ENCODE results near the gene UNC80. TPM values are rescaled to one million over a fixed set of nuclear protein-coding genes. Genes with fewer than 3 reads are reported as not detected.

The UNC80 gene
- total and polyA plus RNA-seq, 2 donors (not counting 3 experiments of a cell fraction or from before 2014, with no cell fraction given), result not detected

GRCh38 chr2:209929369-209929768 lies 157.7 kb downstream of the UNC80 start:
- intact Hi-C loops (cut with micrococcal nuclease), result no loop called here
- H3K36me3 ChIP-seq (ENCODE audit: control insufficient read depth in 2 of 2, extremely low read depth in 1 of 2, insufficient read depth in 2 of 2, low read length in 2 of 2), result no peaks in the 10 kb centered on the region
- DNase-seq (ENCODE audit: low read depth, low spot score) (no peak), FAIRE-seq (no peak)
- H3K4me3 ChIP-seq (replicated peaks in 1 of 3; ENCODE audit: insufficient read depth in 1 of 3, low read depth in 1 of 3, low read length in 3 of 3), result no peak overlapping the region
- no peak overlapping the region for H3K9ac ChIP-seq (replicated peaks; ENCODE audit: extremely low read depth, insufficient read depth, low read length)
- no peak overlapping the region for H3K27ac ChIP-seq (ENCODE audit: insufficient read depth, low read depth, low read length)
- POLR2A ChIA-PET, result no interaction called here
- no peak overlapping the region for H3K4me2 ChIP-seq (ENCODE audit: insufficient read depth, low read length)
- H3K9me3 ChIP-seq (replicated peaks; ENCODE audit: control insufficient read depth, insufficient read depth, low read length), result no peaks in the 10 kb centered on the region
- no peaks in the 10 kb centered on the region for H3K27me3 ChIP-seq (ENCODE audit: control insufficient read depth in 2 of 2, insufficient read depth in 2 of 2, low read length in 2 of 2)
- CTCF ChIA-PET, result no interaction called here
- no peaks in the 10 kb centered on the region for H4K20me1 ChIP-seq (replicated peaks; ENCODE audit: control insufficient read depth, extremely low read depth, insufficient read depth, low read length)
- H3K4me1 ChIP-seq (ENCODE audit: control insufficient read depth, extremely low read depth, insufficient read depth, low read length), result no peaks in the 10 kb centered on the region
- H3K79me2 ChIP-seq (ENCODE audit: control insufficient read depth, insufficient read depth, low read length), result no peaks in the 10 kb centered on the region
- no peak overlapping the region for H2AFZ ChIP-seq (ENCODE audit: low read depth, low read length)
- TF ChIP-seq, protein P1, sequence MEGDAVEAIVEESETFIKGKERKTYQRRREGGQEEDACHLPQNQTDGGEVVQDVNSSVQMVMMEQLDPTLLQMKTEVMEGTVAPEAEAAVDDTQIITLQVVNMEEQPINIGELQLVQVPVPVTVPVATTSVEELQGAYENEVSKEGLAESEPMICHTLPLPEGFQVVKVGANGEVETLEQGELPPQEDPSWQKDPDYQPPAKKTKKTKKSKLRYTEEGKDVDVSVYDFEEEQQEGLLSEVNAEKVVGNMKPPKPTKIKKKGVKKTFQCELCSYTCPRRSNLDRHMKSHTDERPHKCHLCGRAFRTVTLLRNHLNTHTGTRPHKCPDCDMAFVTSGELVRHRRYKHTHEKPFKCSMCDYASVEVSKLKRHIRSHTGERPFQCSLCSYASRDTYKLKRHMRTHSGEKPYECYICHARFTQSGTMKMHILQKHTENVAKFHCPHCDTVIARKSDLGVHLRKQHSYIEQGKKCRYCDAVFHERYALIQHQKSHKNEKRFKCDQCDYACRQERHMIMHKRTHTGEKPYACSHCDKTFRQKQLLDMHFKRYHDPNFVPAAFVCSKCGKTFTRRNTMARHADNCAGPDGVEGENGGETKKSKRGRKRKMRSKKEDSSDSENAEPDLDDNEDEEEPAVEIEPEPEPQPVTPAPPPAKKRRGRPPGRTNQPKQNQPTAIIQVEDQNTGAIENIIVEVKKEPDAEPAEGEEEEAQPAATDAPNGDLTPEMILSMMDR (IDR thresholded peaks at IDR 0.05; ENCODE audit: extremely low read depth in 1 of 2, insufficient read depth in 1 of 2, low read depth in 1 of 2, low read length in 2 of 2), result no peak
- TF ChIP-seq EZH2 (IDR thresholded peaks at IDR 0.05; ENCODE audit: borderline replicate concordance, low read depth, low read length, severe bottlenecking) (no peak), JUN (IDR thresholded peaks at IDR 0.05; ENCODE audit: borderline replicate concordance, insufficient read depth, insufficient read length, low read depth) (no peak), POLR2AphosphoS5 (IDR thresholded peaks at IDR 0.05; ENCODE audit: insufficient read depth, low read depth, low read length) (no peak), GATA2 (IDR thresholded peaks at IDR 0.05; ENCODE audit: insufficient read depth, insufficient read length, low read depth, low read length) (no peak), FOS (IDR thresholded peaks at IDR 0.05; ENCODE audit: borderline replicate concordance, insufficient read depth, low read length) (no peak), MYC (IDR thresholded peaks at IDR 0.05; ENCODE audit: low read depth, low read length) (no peak), POLR2A (IDR thresholded peaks at IDR 0.05; ENCODE audit: low read depth, low read length) (no peak)
- TF ChIP-seq, protein P2, sequence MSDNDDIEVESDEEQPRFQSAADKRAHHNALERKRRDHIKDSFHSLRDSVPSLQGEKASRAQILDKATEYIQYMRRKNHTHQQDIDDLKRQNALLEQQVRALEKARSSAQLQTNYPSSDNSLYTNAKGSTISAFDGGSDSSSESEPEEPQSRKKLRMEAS (IDR thresholded peaks at IDR 0.05; ENCODE audit: insufficient read depth, insufficient read length), result no peak
- H3K9me1 ChIP-seq (replicated peaks; ENCODE audit: control insufficient read depth, extremely low read depth, insufficient read depth, low read length), result no peaks in the 10 kb centered on the region
- dilution Hi-C loops (cut with MboI; ENCODE audit: extremely low pct_ligation_motif_present, low sequenced_read_pairs), result no loop called here
- no TSS peak for BruUV-seq (replicated peaks)

Data from endothelial cell of umbilical vein (primary cell).